CD4-positive, alpha-beta T cell treated with Interleukin-4 for 4 hours (primary cell): ENCODE results near the gene ZDHHC12.
"Not testable (repeated sequence)": the region's sequence is repeated elsewhere in the genome, so short reads cannot be mapped to it uniquely, and the experiment has no call there.

Experiments used
- DNase-seq: peaks from one replicate; pipeline ENCODE4 v3.0.0-alpha.2; 2020

ZDHHC12 gene

GRCh38 chr9:128706671-128707381, 17.1 kb downstream of the ZDHHC12 start:
- DNase-seq: no peak

GRCh38 chr9:128706045-128706444, 17.9 kb downstream of the ZDHHC12 start:
- DNase-seq: no peak

- no peak for DNase-seq
Measured at GRCh38 chr9:128705051-128705965, 18.6 kb downstream of the ZDHHC12 start.

GRCh38 chr9:128704356-128704670, 19.6 kb downstream of the ZDHHC12 start:
- DNase-seq: no peak

GRCh38 chr9:128703616-128704355, 20.1 kb downstream of the ZDHHC12 start:
- DNase-seq: no peak

- DNase-seq: no peak
Measured at GRCh38 chr9:128702949-128703615, 20.8 kb downstream of the ZDHHC12 start.

- DNase-seq: peak; percentile 70
Measured at GRCh38 chr9:128702445-128702948, 21.4 kb downstream of the ZDHHC12 start, which contains the start of gene PKN3. Gene PKN3 (plus strand): TSS chr9:128702503. CDS start chr9:128702916, 413 bp downstream.

- no peak for DNase-seq
Measured at GRCh38 chr9:128701227-128701854, 22.6 kb downstream of the ZDHHC12 start.

GRCh38 chr9:128699096-128699795, 24.7 kb downstream of the ZDHHC12 start:
- DNase-seq: not testable (repeated sequence)

- no peak for DNase-seq
Measured at GRCh38 chr9:128696923-128697707, 26.8 kb downstream of the ZDHHC12 start.

GRCh38 chr9:128694344-128694743, 29.6 kb downstream of the ZDHHC12 start:
- DNase-seq: no peak

GRCh38 chr9:128693738-128694137, 30.2 kb downstream of the ZDHHC12 start:
- DNase-seq: not testable (repeated sequence)

- DNase-seq: no peak
Measured at GRCh38 chr9:128690684-128691034, 33.3 kb downstream of the ZDHHC12 start.

- peak; percentile 60 for DNase-seq
Measured at GRCh38 chr9:128689820-128690683, 33.9 kb downstream of the ZDHHC12 start.

- peak; percentile 46 for DNase-seq
Measured at GRCh38 chr9:128689293-128689774, 34.6 kb downstream of the ZDHHC12 start.

GRCh38 chr9:128688501-128689292, 35.2 kb downstream of the ZDHHC12 start, which contains the start of gene SET:
Gene SET (plus strand): TSS chr9:128689222. CDS start chr9:128689583, 361 bp downstream.
- peak; percentile 93 for DNase-seq

- DNase-seq: no peak
Measured at GRCh38 chr9:128687453-128687852, 36.5 kb downstream of the ZDHHC12 start.
